HEK293T (cell line): ENCODE measurements around the gene CDH2.

Source experiments
- ARNT ChIP-seq: fragments of 450-650 bp; IDR thresholded peaks from 2 replicates; pipeline ENCODE4 v1.6.1; 2017; ENCODE audit warnings: mild to moderate bottlenecking
- BHLHE40 ChIP-seq: fragments of 450-650 bp; IDR thresholded peaks from 2 replicates; pipeline ENCODE4 v1.6.1; 2016; ENCODE audit warnings: mild to moderate bottlenecking, moderate library complexity, borderline replicate concordance
- CTBP1 ChIP-seq: fragments of 450-650 bp; IDR thresholded peaks from 2 replicates; pipeline ENCODE4 v1.6.1; 2016; ENCODE audit warnings: borderline replicate concordance
- L3MBTL2 ChIP-seq: fragments of 450-650 bp; conservative IDR thresholded peaks from 2 replicates; pipeline ENCODE4 v1.6.1; 2016; ENCODE audit warnings: mild to moderate bottlenecking
- NFRKB ChIP-seq: fragments of 450-650 bp; IDR thresholded peaks from 2 replicates; pipeline ENCODE4 v1.6.1; 2016; ENCODE audit warnings: mild to moderate bottlenecking, moderate library complexity
- SP1 ChIP-seq: fragments of 450-650 bp; IDR thresholded peaks from 2 replicates; pipeline ENCODE4 v1.6.1; 2017
- SUZ12 ChIP-seq: fragments of 450-650 bp; IDR thresholded peaks from 2 replicates; pipeline ENCODE4 v1.6.1; 2016; ENCODE audit warnings: mild to moderate bottlenecking
- TARDBP ChIP-seq: fragments of 450-650 bp; IDR thresholded peaks from 2 replicates; pipeline ENCODE4 v1.6.1; 2016
- ZNF384 ChIP-seq: fragments of 450-650 bp; IDR thresholded peaks from 2 replicates; pipeline ENCODE4 v1.6.1; 2016

GRCh38 chr18:28043631-28044030 is 133.3 kb downstream of the CDH2 start:
- no peak for TF ChIP-seq SP1
- no peak for TF ChIP-seq SUZ12
- no peak for TF ChIP-seq CTBP1
- TF ChIP-seq TARDBP = no peak
- no peak for TF ChIP-seq BHLHE40
- no peak for TF ChIP-seq L3MBTL2
- TF ChIP-seq NFRKB = no peak
- no peak for TF ChIP-seq ARNT
- no peak for TF ChIP-seq ZNF384
